ENCODE results near the gene TTC39C.

GRCh38 chr18:24140697-24141096, 126.1 kb downstream of the TTC39C start:
- no peak for TF ChIP-seq CTCF (IDR thresholded peaks at IDR 0.05)
- no peak for TF ChIP-seq POLR2A (IDR thresholded peaks at IDR 0.05)

Data from breast epithelium (tissue), 3 donors.